GM12878 (cell line): ENCODE data around the gene PPM1E. TPM values are rescaled to one million over a fixed set of nuclear protein-coding genes. Genes with fewer than 3 reads are reported as not detected.

Experiments
- BCL11A ChIP-seq: IDR thresholded peaks from 2 replicates; pipeline ENCODE4 v1.6.1; 2011; ENCODE audit warnings: low read depth, low read length
- BHLHE40 ChIP-seq, 2 experiments: fragments of 450-650 bp in 1 of 2; IDR thresholded peaks; 2 replicates each; pipeline ENCODE4 v1.6.1; 2011 to 2017; ENCODE audit warnings: low read depth in 2 of 2, borderline replicate concordance in 1 of 2, improper control_type of control experiment in 1 of 2, low read length in 1 of 2, mild to moderate bottlenecking in 1 of 2
- CHD4 ChIP-seq: fragments of 200-600 bp; sonication (generic); IDR thresholded peaks from 2 replicates; pipeline ENCODE4 v1.6.1; 2016; ENCODE audit warnings: mild to moderate bottlenecking
- CREM ChIP-seq: IDR thresholded peaks from 2 replicates; pipeline ENCODE4 v1.6.1; 2014; ENCODE audit warnings: antibody characterized with exemption, low read depth
- CUX1 ChIP-seq: IDR thresholded peaks from 2 replicates; pipeline ENCODE4 v1.6.1; 2012; ENCODE audit warnings: improper control_type of control experiment, low read depth, low read length; ENCODE audit not compliant: insufficient replicate concordance
- EED ChIP-seq: sonication (generic); IDR thresholded peaks from 2 replicates; pipeline ENCODE4 v1.6.1; 2016; ENCODE audit warnings: antibody characterized with exemption, low read depth
- EP300 ChIP-seq, 2 experiments: fragments of 150-350 bp in 1 of 2; IDR thresholded peaks; 2 replicates each; pipeline ENCODE4 v1.6.1; 2011 to 2012; ENCODE audit warnings: low read depth in 2 of 2, low read length in 2 of 2, borderline replicate concordance in 1 of 2, improper control_type of control experiment in 1 of 2, inconsistent platforms in 1 of 2; ENCODE audit not compliant: control insufficient read depth in 1 of 2
- GATAD2B ChIP-seq: fragments of 450-650 bp; conservative IDR thresholded peaks from 2 replicates; pipeline ENCODE4 v1.6.1; 2017; ENCODE audit warnings: low read depth, mild to moderate bottlenecking, moderate library complexity
- HDAC6 ChIP-seq: fragments of 200-600 bp; sonication (generic); IDR thresholded peaks from one replicate; pipeline ENCODE4 v1.8.0; 2017; ENCODE audit warnings: antibody characterized with exemption; ENCODE audit not compliant: unreplicated experiment
- IKZF1 ChIP-seq: fragments of 450-650 bp; conservative IDR thresholded peaks from 2 replicates; pipeline ENCODE4 v1.6.1; 2017; ENCODE audit warnings: antibody characterized with exemption, mild to moderate bottlenecking
- IKZF2 ChIP-seq, 2 experiments: fragments of 450-650 bp; IDR thresholded peaks; 2 replicates each; pipeline ENCODE4 v1.6.1; 2017; ENCODE audit warnings: mild to moderate bottlenecking in 2 of 2, moderate library complexity in 2 of 2
- JUNB ChIP-seq: IDR thresholded peaks from 2 replicates; pipeline ENCODE4 v1.6.1; 2016; ENCODE audit warnings: antibody characterized with exemption, mild to moderate bottlenecking
- MEF2A ChIP-seq: IDR thresholded peaks from 2 replicates; pipeline ENCODE4 v1.6.1; 2011; ENCODE audit warnings: low read depth, mild to moderate bottlenecking, low read length, moderate library complexity; ENCODE audit not compliant: insufficient read depth
- NFYA ChIP-seq: IDR thresholded peaks from 2 replicates; pipeline ENCODE4 v1.6.1; 2011; ENCODE audit warnings: low read depth, mild to moderate bottlenecking, low read length, improper control_type of control experiment, borderline replicate concordance
- POLR2AphosphoS2 ChIP-seq: IDR thresholded peaks from 2 replicates; pipeline ENCODE4 v1.6.1; 2011; ENCODE audit warnings: low read depth, mild to moderate bottlenecking, low read length, improper control_type of control experiment, moderate library complexity
- RCOR1 ChIP-seq: conservative IDR thresholded peaks from 2 replicates; pipeline ENCODE4 v1.6.1; 2012; ENCODE audit warnings: low read depth, low read length, improper control_type of control experiment
- RUNX3 ChIP-seq: IDR thresholded peaks from 2 replicates; pipeline ENCODE4 v1.6.1; 2012; ENCODE audit warnings: low read length, inconsistent platforms
- SMARCA5 ChIP-seq: fragments of 450-650 bp; IDR thresholded peaks from 2 replicates; pipeline ENCODE4 v1.6.1; 2017; ENCODE audit warnings: mild to moderate bottlenecking
- SP1 ChIP-seq: IDR thresholded peaks from one replicate; pipeline ENCODE4 v1.6.1; 2011; ENCODE audit warnings: low read depth, low read length
- SPI1 ChIP-seq: IDR thresholded peaks from 2 replicates; pipeline ENCODE4 v1.6.1; 2011; ENCODE audit warnings: low read depth, mild to moderate bottlenecking, low read length, moderate library complexity, borderline replicate concordance; ENCODE audit not compliant: insufficient read depth
- SUPT20H ChIP-seq: IDR thresholded peaks from 2 replicates; pipeline ENCODE4 v1.6.1; 2011; ENCODE audit warnings: low read depth, mild to moderate bottlenecking, low read length, moderate library complexity, borderline replicate concordance; ENCODE audit not compliant: control insufficient read depth
- TBL1XR1 ChIP-seq: IDR thresholded peaks from 2 replicates; pipeline ENCODE4 v1.6.1; 2012; ENCODE audit warnings: low read depth, low read length, improper control_type of control experiment
- YBX1 ChIP-seq: fragments of 450-650 bp; IDR thresholded peaks from 2 replicates; pipeline ENCODE4 v1.6.1; 2016; ENCODE audit warnings: antibody characterized with exemption
- ZBED1 ChIP-seq: IDR thresholded peaks from 2 replicates; pipeline ENCODE4 v1.6.1; 2016; ENCODE audit warnings: borderline replicate concordance
- ZNF217 ChIP-seq: fragments of 450-650 bp; IDR thresholded peaks from 2 replicates; pipeline ENCODE4 v1.6.1; 2017; ENCODE audit warnings: antibody characterized with exemption, mild to moderate bottlenecking
- polyA plus RNA-seq, 11 experiments: library from polyadenylated mRNA; depleted of rRNA in 4 of 11; unstranded in 6 of 11; stranded (reverse) in 5 of 11; fragments of >200 nt; fragmentation: Nextera tagmentation in 4 of 11; fragmentation: Illumina TruSeq in 1 of 11; extraction: Ambion mirVana in 4 of 11; extraction: Trizol in 1 of 11; gene quantifications; 1 replicate in 1 of 11; 2 replicates in 10 of 11; pipeline versions ENCODE4 v1.2.1 to v1.2.3, GENCODE V29; 2011 to 2016; ENCODE audit warnings: inconsistent platforms in 2 of 11, missing spikeins in 2 of 11, low read depth in 1 of 11
- total RNA-seq, 4 experiments: library from RNA; depleted of rRNA in 3 of 4; stranded (reverse); fragments of >200 nt in 3 of 4; fragmentation: Illumina TruSeq in 1 of 4; extraction: Trizol in 1 of 4; gene quantifications; 2 replicates each; pipeline versions ENCODE4 v1.2.1 to v1.2.3, GENCODE V29; 2013 to 2021
- TF ChIP-seq, protein P1 (sequence below): fragments of 450-650 bp; IDR thresholded peaks from 2 replicates; pipeline ENCODE4 v1.6.1; 2016; ENCODE audit warnings: mild to moderate bottlenecking

The PPM1E gene
- total and polyA plus RNA-seq, 10 of the 15 experiments (the other 5 are each of a cell fraction or from before 2014, with no cell fraction given), result 0.07 to 0.28 (median 0.16) TPM

DNA sequence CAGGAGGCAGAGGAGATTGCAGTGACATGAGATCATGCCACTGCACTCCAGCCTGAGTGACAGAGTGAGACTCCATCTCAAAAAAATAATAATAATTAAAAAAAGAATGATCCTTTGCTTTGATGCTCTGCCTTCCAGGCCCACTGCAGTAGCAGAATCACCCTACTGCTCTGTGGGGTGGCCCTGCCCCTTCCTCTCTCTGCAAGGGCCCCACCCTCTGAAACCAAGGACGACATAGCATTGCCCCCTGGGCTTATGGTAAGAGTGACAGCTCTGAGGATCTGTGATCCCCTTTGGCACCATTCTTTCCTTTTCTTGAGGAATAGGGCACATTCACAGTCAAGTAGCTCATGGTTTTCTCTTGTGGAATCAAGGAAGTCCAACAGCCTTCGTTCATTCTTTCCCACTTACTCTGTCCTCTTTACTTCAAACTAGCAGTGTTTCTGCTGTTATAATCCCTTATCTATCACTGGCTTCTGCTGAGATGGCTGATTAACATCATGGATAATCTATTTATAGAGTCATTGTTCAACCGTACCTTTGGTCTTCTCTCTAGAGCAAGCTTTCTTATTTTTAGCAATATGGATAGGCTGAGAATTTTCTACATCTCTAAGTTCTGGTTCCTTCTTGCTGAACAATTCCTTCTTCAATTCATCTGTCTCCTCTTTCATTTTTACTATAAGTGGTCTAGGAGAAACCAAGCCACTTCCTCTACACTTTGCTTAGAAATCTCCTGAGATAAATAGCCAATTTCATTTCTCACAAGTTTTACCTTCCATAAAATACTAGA is 49.1 kb upstream of the PPM1E start (continued):
- peak; percentile 14; the same call in 1 of the 2 replicates for TF ChIP-seq SMARCA5
- TF ChIP-seq ZBED1, result no peak
- TF ChIP-seq YBX1, result no peak
- TF ChIP-seq SP1, result no peak
- TF ChIP-seq POLR2AphosphoS2, result no peak
- TF ChIP-seq HDAC6, result no peak
- no peak for TF ChIP-seq NFYA
- peak; percentile 87 for TF ChIP-seq JUNB
- TF ChIP-seq IKZF2 (IDR thresholded peaks at IDR 0.05), result peak; percentile 86 to 87
- TF ChIP-seq, protein P1, sequence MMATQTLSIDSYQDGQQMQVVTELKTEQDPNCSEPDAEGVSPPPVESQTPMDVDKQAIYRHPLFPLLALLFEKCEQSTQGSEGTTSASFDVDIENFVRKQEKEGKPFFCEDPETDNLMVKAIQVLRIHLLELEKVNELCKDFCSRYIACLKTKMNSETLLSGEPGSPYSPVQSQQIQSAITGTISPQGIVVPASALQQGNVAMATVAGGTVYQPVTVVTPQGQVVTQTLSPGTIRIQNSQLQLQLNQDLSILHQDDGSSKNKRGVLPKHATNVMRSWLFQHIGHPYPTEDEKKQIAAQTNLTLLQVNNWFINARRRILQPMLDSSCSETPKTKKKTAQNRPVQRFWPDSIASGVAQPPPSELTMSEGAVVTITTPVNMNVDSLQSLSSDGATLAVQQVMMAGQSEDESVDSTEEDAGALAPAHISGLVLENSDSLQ, result peak; percentile 74
- TF ChIP-seq ZNF217, result peak; percentile 65; the same call in 1 of the 2 replicates
- no peak for TF ChIP-seq CUX1
- 0 out of 2 replicates have a peak, but pooled peaks have one; percentile 27 for TF ChIP-seq GATAD2B
- TF ChIP-seq BCL11A, result peak; percentile 43; the same call in 1 of the 2 replicates
- 0 out of 2 replicates have a peak, but pooled peaks have one; percentile 31 for TF ChIP-seq EED
- TF ChIP-seq IKZF1, result peak; percentile 78
- 0 out of 2 replicates have a peak, but pooled peaks have one; percentile 21 for TF ChIP-seq RCOR1
- no peak for TF ChIP-seq SUPT20H
- peak; percentile 93 for TF ChIP-seq RUNX3
- TF ChIP-seq SPI1, result peak; percentile 61; the same call in 1 of the 2 replicates
- peak in 1 of 2 experiments; percentile 68; a peak in 1 of 4 replicates for TF ChIP-seq EP300 (IDR thresholded peaks at IDR 0.05; ENCODE audit: borderline replicate concordance in 1 of 2, control insufficient read depth in 1 of 2, low read depth in 2 of 2, low read length in 2 of 2)
- peak; percentile 84 for TF ChIP-seq TBL1XR1
- peak; percentile 26; the same call in 1 of the 2 replicates for TF ChIP-seq CREM
- peak; percentile 87 for TF ChIP-seq MEF2A
- TF ChIP-seq BHLHE40 (IDR thresholded peaks at IDR 0.05; ENCODE audit: borderline replicate concordance in 1 of 2, low read depth in 2 of 2, low read length in 1 of 2), result 0 out of 4 replicates have a peak, but pooled peaks of 1 of the 2 experiments have one; percentile 15
- TF ChIP-seq CHD4, result no peak
